ENCODE results near the gene KRT6B.
"Not testable (repeated sequence)": the region's sequence is repeated elsewhere in the genome, so short reads cannot be mapped to it uniquely, and the experiment has no call there.

Gene KRT6B

GRCh38 chr12:52452101-52452500, at the start of gene KRT6B:
KRT6B (minus strand) TSS chr12:52452146; CDS start chr12:52452078, 68 bp downstream.
- DNase-seq: no peak

GRCh38 chr12:52501490-52501889, 49.5 kb upstream of the KRT6B start:
- DNase-seq: no peak

GRCh38 chr12:52500574-52500973, 48.6 kb upstream of the KRT6B start:
- DNase-seq: not testable (repeated sequence)

- no peak for DNase-seq
Observed at GRCh38 chr12:52499806-52500560, 48.0 kb upstream of the KRT6B start.

- DNase-seq: no peak
Observed at GRCh38 chr12:52498946-52499345, 47.0 kb upstream of the KRT6B start.

GRCh38 chr12:52497975-52498374, 46.0 kb upstream of the KRT6B start:
- DNase-seq: no peak

GRCh38 chr12:52496590-52497071, 44.7 kb upstream of the KRT6B start:
- no peak for DNase-seq

- DNase-seq: no peak
Observed at GRCh38 chr12:52496054-52496453, 44.1 kb upstream of the KRT6B start.

- DNase-seq: peak; percentile 15
Observed at GRCh38 chr12:52495389-52495788, 43.4 kb upstream of the KRT6B start.

- DNase-seq: no peak
Observed at GRCh38 chr12:52494518-52494917, 42.6 kb upstream of the KRT6B start.

GRCh38 chr12:52494100-52494499, 42.2 kb upstream of the KRT6B start:
- DNase-seq: no peak

- no peak for DNase-seq
Observed at GRCh38 chr12:52493172-52493571, 41.2 kb upstream of the KRT6B start, which contains the start of gene KRT6A. KRT6A (minus strand) TSS chr12:52493257; CDS start chr12:52493188, 69 bp downstream.

- DNase-seq: not testable (repeated sequence)
Observed at GRCh38 chr12:52492405-52492804, 40.5 kb upstream of the KRT6B start.

GRCh38 chr12:52491495-52491894, 39.5 kb upstream of the KRT6B start:
- not testable (repeated sequence) for DNase-seq

- no peak for DNase-seq
Observed at GRCh38 chr12:52488736-52489135, 36.8 kb upstream of the KRT6B start.

- not testable (repeated sequence) for DNase-seq
Observed at GRCh38 chr12:52487744-52488443, 35.9 kb upstream of the KRT6B start.

GRCh38 chr12:52487211-52487610, 35.3 kb upstream of the KRT6B start:
- DNase-seq: no peak

GRCh38 chr12:52486166-52487105, 34.5 kb upstream of the KRT6B start:
- no peak for DNase-seq

GRCh38 chr12:52480073-52480472, 28.1 kb upstream of the KRT6B start:
- DNase-seq: no peak

- no peak for DNase-seq
Observed at GRCh38 chr12:52477651-52478050, 25.7 kb upstream of the KRT6B start.

- DNase-seq: no peak
Observed at GRCh38 chr12:52474212-52474611, 22.3 kb upstream of the KRT6B start.

GRCh38 chr12:52473768-52474167, 21.8 kb upstream of the KRT6B start, which contains the start of gene KRT6C:
KRT6C (minus strand) TSS chr12:52473805; CDS start chr12:52473737, 68 bp downstream.
- no peak for DNase-seq

- no peak for DNase-seq
Observed at GRCh38 chr12:52469853-52470252, 17.9 kb upstream of the KRT6B start.
